ENCODE results near the gene NUDT16L1.

- TF ChIP-seq CTCF (IDR thresholded peaks at IDR 0.05 in 4 of 5, conservative IDR thresholded peaks at IDR 0.05 in 1 of 5) (no peak), POLR2A (IDR thresholded peaks at IDR 0.05) (no peak)
Observed at GRCh38 chr16:4737545-4737944, 44.2 kb downstream of the NUDT16L1 start.
